ENCODE measurements around the gene MYH9.

DNA sequence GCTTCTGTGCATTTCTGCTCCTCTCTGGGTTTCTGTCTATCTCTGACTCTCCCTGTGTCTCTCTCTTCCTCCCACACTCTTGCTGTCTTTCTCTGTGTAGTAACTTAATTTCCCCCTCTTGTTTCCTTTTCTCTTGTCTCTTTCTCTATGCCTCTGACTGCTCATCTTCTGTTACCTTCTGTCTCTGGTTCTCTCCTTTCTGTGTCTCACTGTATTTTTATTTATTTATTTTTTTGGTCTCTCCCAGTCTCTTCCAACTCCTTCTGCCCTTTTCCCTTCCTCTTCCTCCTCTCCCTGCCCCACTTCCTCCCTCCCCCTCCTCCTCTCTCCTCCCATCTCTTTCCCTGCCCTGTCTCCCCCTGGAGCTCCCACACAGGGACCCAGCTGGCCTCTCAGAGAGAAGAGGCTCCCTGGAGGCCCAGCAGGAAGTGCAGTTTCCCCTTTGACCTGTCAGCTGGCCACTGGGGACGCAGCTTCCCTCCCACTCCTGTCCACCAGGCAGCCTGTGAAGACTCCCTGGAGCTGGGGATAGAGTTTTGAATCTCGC lies 38.3 kb upstream of the MYH9 start:
- TF ChIP-seq, protein P1, sequence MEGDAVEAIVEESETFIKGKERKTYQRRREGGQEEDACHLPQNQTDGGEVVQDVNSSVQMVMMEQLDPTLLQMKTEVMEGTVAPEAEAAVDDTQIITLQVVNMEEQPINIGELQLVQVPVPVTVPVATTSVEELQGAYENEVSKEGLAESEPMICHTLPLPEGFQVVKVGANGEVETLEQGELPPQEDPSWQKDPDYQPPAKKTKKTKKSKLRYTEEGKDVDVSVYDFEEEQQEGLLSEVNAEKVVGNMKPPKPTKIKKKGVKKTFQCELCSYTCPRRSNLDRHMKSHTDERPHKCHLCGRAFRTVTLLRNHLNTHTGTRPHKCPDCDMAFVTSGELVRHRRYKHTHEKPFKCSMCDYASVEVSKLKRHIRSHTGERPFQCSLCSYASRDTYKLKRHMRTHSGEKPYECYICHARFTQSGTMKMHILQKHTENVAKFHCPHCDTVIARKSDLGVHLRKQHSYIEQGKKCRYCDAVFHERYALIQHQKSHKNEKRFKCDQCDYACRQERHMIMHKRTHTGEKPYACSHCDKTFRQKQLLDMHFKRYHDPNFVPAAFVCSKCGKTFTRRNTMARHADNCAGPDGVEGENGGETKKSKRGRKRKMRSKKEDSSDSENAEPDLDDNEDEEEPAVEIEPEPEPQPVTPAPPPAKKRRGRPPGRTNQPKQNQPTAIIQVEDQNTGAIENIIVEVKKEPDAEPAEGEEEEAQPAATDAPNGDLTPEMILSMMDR (IDR thresholded peaks at IDR 0.05; ENCODE audit: poor library complexity) = no peak
- TF ChIP-seq EZH2 (IDR thresholded peaks at IDR 0.05; ENCODE audit: borderline replicate concordance) = no peak

Data from hepatocyte (in vitro differentiated cells).